Tibial nerve (tissue), 4 donors: ENCODE data around the gene CSF1. TPM values are rescaled to one million over a fixed set of nuclear protein-coding genes. Genes with fewer than 3 reads are reported as not detected.
"Not testable (repeated sequence)": the region's sequence is repeated elsewhere in the genome, so short reads cannot be mapped to it uniquely, and the experiment has no call there.

Source experiments
- DNase-seq, 2 donors: peaks; one replicate each; pipeline ENCODE4 v3.0.0-alpha.2; 2019; ENCODE audit warnings: low spot score in 2 of 2
- H3K27ac ChIP-seq, 4 donors: fragments of 200-600 bp; sonication (generic) in 3 of 4; one replicate each; pipeline ENCODE4 v1.5.1; 2017 to 2019; ENCODE audit warnings: mild to moderate bottlenecking in 1 of 4
- H3K27me3 ChIP-seq, 2 donors: fragments of 200-600 bp; sonication (generic) in 1 of 2; one replicate each; pipeline versions ENCODE4 v1.5.1 to v1.6.0; 2017 to 2019
- H3K36me3 ChIP-seq, 3 donors: fragments of 200-600 bp; sonication (generic); one replicate each; pipeline ENCODE4 v1.5.1; 2018 to 2019
- H3K4me1 ChIP-seq, 4 donors: fragments of 200-600 bp; sonication (generic) in 3 of 4; one replicate each; pipeline ENCODE4 v1.5.1; 2017 to 2019
- H3K4me3 ChIP-seq, 4 donors: fragments of 200-600 bp; sonication (generic) in 3 of 4; one replicate each; pipeline ENCODE4 v1.5.1; 2017 to 2019; ENCODE audit warnings: mild to moderate bottlenecking in 1 of 4, moderate library complexity in 1 of 4
- H3K9me3 ChIP-seq, 4 donors: fragments of 200-600 bp; sonication (generic) in 3 of 4; one replicate each; pipeline ENCODE4 v1.5.1; 2017 to 2019
- EP300 ChIP-seq, 2 donors: sonication (generic); formaldehyde crosslinking; IDR thresholded peaks; one replicate each; pipeline ENCODE4 v1.6.1; 2017; ENCODE audit warnings: antibody characterized with exemption in 2 of 2, mild to moderate bottlenecking in 1 of 2
- POLR2A ChIP-seq, 2 donors: fragments of 450-650 bp; IDR thresholded peaks; one replicate each; pipeline ENCODE4 v1.6.1; 2017; ENCODE audit warnings: antibody characterized with exemption in 2 of 2, mild to moderate bottlenecking in 2 of 2, moderate library complexity in 2 of 2
- WGBS, 2 donors: methylation state at CpG; one replicate each; pipeline ENCODE4 v1.1.5; 2018; 5-methylcytosine and 5-hydroxymethylcytosine counted together
- total RNA-seq, 4 donors: library from RNA; depleted of rRNA; stranded (reverse); fragments of >200 nt; gene quantifications; one replicate each; pipeline ENCODE4 v1.1.0, GENCODE V29; 2016
- TF ChIP-seq, protein P1 (sequence below), 5 experiments: fragments of 200-600 bp in 3 of 5; fragments of 450-650 bp in 2 of 5; sonication (generic) in 3 of 5; IDR thresholded peaks; one replicate each; pipeline ENCODE4 v1.5.1; 2016 to 2019; ENCODE audit warnings: antibody characterized with exemption in 5 of 5, mild to moderate bottlenecking in 3 of 5, moderate library complexity in 2 of 5

CSF1 gene
- total RNA-seq, 4 donors from 2014 or later = 66.8 to 124 (median 90.8) TPM

GRCh38 chr1:109917051-109917767 is 6.6 kb downstream of the CSF1 start:
- DNase-seq = no peak
- TF ChIP-seq EP300 (IDR thresholded peaks at IDR 0.05) = no peak
- no peak for TF ChIP-seq POLR2A (IDR thresholded peaks at IDR 0.05)
- TF ChIP-seq, protein P1, sequence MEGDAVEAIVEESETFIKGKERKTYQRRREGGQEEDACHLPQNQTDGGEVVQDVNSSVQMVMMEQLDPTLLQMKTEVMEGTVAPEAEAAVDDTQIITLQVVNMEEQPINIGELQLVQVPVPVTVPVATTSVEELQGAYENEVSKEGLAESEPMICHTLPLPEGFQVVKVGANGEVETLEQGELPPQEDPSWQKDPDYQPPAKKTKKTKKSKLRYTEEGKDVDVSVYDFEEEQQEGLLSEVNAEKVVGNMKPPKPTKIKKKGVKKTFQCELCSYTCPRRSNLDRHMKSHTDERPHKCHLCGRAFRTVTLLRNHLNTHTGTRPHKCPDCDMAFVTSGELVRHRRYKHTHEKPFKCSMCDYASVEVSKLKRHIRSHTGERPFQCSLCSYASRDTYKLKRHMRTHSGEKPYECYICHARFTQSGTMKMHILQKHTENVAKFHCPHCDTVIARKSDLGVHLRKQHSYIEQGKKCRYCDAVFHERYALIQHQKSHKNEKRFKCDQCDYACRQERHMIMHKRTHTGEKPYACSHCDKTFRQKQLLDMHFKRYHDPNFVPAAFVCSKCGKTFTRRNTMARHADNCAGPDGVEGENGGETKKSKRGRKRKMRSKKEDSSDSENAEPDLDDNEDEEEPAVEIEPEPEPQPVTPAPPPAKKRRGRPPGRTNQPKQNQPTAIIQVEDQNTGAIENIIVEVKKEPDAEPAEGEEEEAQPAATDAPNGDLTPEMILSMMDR (IDR thresholded peaks at IDR 0.05) = no peak
- Histone ChIP-seq H3K4me3 (no peak overlapping the region), H3K9me3 (no peaks in the 10 kb centered on the region), H3K27ac (peak overlapping the region in 1 of 4 donors; percentile 59), H3K4me1 (peaks cover 0 to 75% (median 17%) of the 10 kb centered on the region in 4 donors), H3K36me3 (peaks cover 0 to 79% (median 0%) of the 10 kb centered on the region in 3 donors), H3K27me3 (no peaks in the 10 kb centered on the region)
- 91 to 92% methylated on average over 9 of the region's 9 CpGs for WGBS, 2 donors

GRCh38 chr1:109917768-109918606 is 7.3 kb downstream of the CSF1 start:
- no peaks in the 10 kb centered on the region for H3K9me3 ChIP-seq
- H3K36me3 ChIP-seq = peaks cover 0 to 87% (median 0%) of the 10 kb centered on the region in 3 donors
- peak overlapping the region in 2 of 4 donors; percentile 3 to 59 for H3K27ac ChIP-seq
- peaks cover 0 to 73% (median 13%) of the 10 kb centered on the region in 4 donors for H3K4me1 ChIP-seq
- DNase-seq = no peak
- TF ChIP-seq, protein P1 (IDR thresholded peaks at IDR 0.05) = no peak
- no peak for TF ChIP-seq POLR2A (IDR thresholded peaks at IDR 0.05)
- TF ChIP-seq EP300 (IDR thresholded peaks at IDR 0.05) = no peak
- 69 to 70% methylated on average over 6 of the region's 6 CpGs for WGBS, 2 donors
- no peaks in the 10 kb centered on the region for H3K27me3 ChIP-seq
- H3K4me3 ChIP-seq = no peak overlapping the region

- DNase-seq = no peak
- Histone ChIP-seq H3K9me3 (no peaks in the 10 kb centered on the region), H3K27ac (peak overlapping the region in 1 of 4 donors; percentile 59), H3K4me3 (no peak overlapping the region), H3K4me1 (peaks cover 0 to 73% (median 11%) of the 10 kb centered on the region in 4 donors), H3K27me3 (no peaks in the 10 kb centered on the region), H3K36me3 (peaks cover 0 to 94% (median 0%) of the 10 kb centered on the region in 3 donors)
- 91% methylated on average over 7 of the region's 7 CpGs for WGBS, 2 donors
- TF ChIP-seq, protein P1 (IDR thresholded peaks at IDR 0.05) = no peak
- no peak for TF ChIP-seq POLR2A (IDR thresholded peaks at IDR 0.05)
- TF ChIP-seq EP300 (IDR thresholded peaks at IDR 0.05) = no peak
Measured at GRCh38 chr1:109918671-109919070, 8.0 kb downstream of the CSF1 start.

DNA sequence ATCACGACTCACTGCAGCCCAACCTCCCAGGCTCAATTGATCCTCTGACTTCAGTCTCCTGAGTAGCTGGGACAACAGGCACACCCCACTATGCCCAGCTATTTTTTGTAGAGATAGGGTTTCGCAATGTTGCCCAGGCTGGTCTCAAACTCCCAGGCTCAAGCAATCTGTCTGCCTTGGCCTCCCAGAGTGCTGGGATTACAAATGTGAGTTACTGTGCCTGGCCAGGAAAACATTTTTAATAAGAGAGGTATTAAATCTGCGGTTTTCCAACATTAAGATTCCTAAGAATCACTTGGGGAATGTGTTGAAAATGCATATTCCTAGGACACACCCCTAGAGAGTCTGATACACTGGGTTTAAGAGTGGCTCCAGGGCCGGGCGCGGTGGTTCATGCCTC is 8.7 kb downstream of the CSF1 start:
- H3K36me3 ChIP-seq = peaks cover 0 to 97% (median 0%) of the 10 kb centered on the region in 3 donors
- no peak for DNase-seq
- WGBS, 2 donors = 82 to 86% methylated on average over 6 of the region's 6 CpGs
- H3K27ac ChIP-seq = peak overlapping the region in 1 of 4 donors; percentile 14
- H3K27me3 ChIP-seq = no peaks in the 10 kb centered on the region
- H3K9me3 ChIP-seq = no peaks in the 10 kb centered on the region
- TF ChIP-seq, protein P1 (IDR thresholded peaks at IDR 0.05) = no peak
- TF ChIP-seq EP300 (IDR thresholded peaks at IDR 0.05) = no peak
- no peak for TF ChIP-seq POLR2A (IDR thresholded peaks at IDR 0.05)
- H3K4me3 ChIP-seq = no peak overlapping the region
- H3K4me1 ChIP-seq = peaks cover 0 to 69% (median 8%) of the 10 kb centered on the region in 4 donors

GRCh38 chr1:109920391-109920790 is 9.7 kb downstream of the CSF1 start:
- peaks cover 0 to 68% (median 5%) of the 10 kb centered on the region in 4 donors for H3K4me1 ChIP-seq
- not testable (repeated sequence) for DNase-seq, H3K4me3 ChIP-seq, H3K27ac ChIP-seq, H3K27me3 ChIP-seq, H3K9me3 ChIP-seq
- WGBS, 2 donors = 86 to 95% methylated on average over 10 of the region's 10 CpGs
- H3K36me3 ChIP-seq = peaks cover 0 to 100% (median 0%) of the 10 kb centered on the region in 3 donors
